T-helper 22 cell (primary cell): ENCODE results near the gene OR5H14.
"Not testable (repeated sequence)": the region's sequence is repeated elsewhere in the genome, so short reads cannot be mapped to it uniquely, and the experiment has no call there.

Source experiments
- DNase-seq: peaks from one replicate; pipeline ENCODE4 v3.0.0-alpha.2; 2020; ENCODE audit warnings: low read depth

The OR5H14 gene

DNA sequence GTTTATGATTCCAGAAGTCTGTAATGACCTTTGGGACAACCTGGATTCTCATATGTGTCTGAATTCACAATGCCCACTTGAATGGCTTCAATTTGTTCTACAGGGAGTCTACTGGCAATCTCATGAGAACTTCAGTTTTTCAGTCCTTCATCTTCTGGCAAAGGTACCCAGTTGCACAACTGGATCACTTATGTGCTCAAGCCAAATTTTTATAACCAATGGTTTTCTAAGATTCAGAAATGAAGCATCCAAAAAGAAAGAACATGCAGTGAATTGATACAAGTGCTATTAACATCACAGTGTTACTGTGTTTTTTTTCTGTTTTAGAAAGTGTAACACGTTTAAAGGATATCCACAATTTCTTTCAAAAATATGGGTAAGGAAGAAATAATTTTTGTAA is at the start of gene OR5H14:
Gene OR5H14, plus strand, starts transcription at position 301 of the 400 bp plus-strand sequence. CDS start 1,907 bp downstream, outside the sequence.
- no peak for DNase-seq

DNA sequence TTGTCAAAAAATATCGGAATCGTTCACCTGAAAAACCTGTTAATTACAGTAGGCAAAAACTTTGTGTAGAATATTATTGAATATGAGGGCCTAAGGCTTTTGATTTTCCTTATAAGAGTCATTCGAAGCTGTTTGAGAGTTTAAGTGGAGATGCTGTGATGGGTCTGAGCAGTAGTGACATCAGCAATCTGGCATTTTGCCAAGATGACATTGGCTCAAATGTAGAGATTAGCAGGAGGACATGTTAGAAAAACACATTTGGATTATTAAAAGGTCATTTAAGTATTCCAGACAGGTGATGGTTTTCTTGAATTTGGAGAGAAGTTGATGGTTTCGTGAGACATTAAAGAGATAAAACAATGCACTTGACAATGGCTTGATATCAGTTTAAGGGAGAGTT is 47.4 kb upstream of the OR5H14 start:
- no peak for DNase-seq

DNA sequence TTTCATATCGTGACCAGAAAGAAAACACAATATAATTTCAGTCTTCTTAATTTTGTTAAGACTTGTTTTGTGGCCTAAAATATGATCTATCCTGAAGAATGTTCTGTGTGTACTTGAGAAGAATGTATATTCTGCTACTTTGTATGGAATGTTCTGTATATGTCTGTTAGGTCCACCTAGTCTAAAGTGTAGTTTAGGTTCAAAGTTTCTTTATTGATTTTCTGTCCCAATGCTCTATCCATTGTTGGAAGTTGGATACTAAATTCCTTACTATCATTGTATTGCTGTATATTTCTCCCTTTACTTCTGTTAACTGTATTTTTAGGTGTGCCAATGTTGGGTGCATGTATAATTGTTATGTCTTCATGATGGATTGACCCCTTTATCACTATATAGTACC is 39.1 kb upstream of the OR5H14 start:
- DNase-seq: no peak

DNA sequence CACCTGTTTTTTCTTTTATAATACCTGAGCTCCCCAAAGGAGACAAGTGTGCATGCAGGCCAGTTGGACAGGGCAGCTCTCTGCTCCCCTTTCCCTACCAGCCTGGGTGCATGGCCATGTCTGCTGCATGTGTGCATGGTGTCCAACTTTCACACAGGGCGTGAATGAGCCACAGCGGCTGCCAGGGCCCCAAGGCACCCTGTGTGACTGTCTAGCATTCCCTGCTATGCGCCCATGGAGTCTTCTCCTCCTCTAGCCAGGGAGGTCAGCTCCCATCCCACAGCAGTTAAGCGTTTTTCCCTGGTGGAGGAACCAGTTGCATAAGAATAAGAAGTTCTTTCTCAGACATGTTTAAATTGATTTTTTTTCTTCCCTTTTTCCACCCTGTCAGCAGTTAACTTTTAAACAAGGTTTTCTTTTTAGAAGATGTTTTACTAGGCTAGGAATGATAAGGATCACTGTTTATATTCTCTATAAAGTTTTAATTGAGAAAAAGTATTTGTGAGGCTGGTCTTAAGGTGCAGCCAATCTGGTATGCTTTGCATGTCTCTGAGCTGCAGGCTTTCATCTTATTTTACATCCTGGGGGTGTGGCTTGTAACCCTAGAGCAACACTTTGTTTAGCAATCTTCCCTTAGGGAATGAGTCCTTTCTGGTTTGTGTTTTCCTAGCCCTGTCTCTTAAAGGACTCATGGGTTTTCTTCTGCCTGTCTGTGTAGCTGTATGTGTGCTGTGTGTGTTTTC is 37.3 kb upstream of the OR5H14 start:
- no peak for DNase-seq

DNA sequence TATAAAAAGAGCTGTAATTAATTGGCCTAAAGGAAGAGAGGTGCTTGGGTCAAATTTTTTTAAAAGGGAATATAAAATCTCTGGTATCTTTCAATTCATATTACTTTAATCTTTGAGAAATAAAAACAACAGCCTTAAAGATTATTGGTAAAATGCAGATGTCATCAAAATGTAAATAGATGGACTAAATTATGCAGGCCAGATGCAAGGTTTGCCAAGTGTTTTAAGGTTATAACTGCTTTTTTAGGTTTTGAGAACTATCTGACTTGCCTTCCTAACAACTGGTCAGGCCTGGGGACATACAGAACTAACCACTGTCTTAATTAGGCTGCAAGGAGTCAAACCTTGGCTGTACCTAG is 36.8 kb upstream of the OR5H14 start:
- DNase-seq: no peak

DNA sequence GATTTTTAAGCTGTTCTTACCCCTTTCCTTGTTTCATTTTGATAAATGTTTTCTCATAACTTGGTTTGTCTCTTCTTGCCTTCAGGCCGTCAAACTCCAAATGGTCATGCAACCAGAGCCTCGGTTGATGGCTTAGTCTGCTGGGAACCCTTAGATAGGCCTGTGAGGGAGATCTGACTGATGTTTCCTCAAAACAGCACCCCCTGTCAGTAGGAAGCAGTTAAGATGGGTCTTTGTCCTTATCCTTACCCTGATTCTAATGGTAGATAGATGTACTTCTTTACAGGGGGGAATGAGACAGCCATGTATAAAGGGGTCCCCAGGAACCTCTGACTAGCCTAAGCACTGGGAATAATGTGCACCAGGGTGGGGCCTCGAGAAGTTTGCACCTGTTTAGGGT is 33.0 kb upstream of the OR5H14 start:
- DNase-seq: no peak

DNA sequence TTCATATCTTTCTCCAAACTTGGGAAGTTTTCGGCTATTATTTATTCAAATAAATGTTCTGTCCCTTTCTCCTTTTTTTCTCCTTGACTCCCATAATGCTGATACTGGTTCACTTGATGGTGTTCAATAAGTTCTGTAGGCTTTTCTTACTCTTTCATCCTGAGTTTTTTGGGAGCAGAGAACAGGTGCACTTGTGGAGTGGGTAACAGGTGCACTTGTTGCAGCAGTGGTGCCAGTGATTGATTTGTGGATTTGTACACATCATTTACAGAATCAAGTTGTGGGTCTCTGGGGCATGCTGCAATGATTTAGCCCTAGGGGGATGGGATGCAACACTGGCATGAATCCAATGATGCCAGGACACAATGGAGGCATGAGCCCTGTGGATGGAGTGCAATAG is 31.6 kb upstream of the OR5H14 start:
- no peak for DNase-seq

DNA sequence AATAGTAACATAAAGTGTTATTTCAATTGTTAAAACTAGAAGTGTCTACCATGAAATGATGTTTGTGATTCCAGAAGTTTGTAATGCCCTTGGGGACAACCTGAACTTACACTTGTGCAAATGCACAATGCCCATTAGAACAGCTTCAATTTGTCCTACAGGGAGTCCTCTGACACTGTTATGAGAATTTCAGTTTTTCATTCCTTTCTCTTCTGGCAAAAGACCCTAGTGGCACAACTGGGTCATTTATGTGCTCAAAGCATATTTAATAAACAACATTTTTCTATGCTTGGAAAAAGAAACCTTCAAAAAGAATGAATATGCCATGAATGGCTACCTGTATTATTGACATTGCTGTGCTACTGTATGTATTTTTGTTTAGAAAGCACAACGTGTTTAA is 16.9 kb upstream of the OR5H14 start, which contains the start of gene OR5H1:
Gene OR5H1, plus strand, starts transcription at position 301 of the 400 bp plus-strand sequence. CDS start 1,977 bp downstream, outside the sequence.
- no peak for DNase-seq

DNA sequence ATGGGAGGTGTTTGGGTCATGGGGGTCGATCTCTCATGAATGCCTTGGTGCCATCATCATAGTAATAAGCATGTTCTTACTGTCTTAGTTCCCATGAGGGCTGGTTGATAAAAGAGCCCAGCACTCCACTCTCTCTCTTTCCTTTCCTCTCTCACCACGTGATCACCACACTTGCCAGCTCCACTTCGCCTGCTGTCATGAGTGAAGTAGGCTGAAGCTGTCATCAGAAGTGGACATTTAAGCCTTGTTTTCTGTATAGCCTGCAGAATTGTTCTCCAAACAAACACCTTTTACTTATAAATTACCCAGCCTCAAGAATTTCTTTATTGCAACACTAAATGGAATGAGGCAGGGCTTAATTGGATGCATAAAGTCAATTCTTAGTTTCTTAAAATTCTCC is 10.6 kb upstream of the OR5H14 start:
- no peak for DNase-seq

DNA sequence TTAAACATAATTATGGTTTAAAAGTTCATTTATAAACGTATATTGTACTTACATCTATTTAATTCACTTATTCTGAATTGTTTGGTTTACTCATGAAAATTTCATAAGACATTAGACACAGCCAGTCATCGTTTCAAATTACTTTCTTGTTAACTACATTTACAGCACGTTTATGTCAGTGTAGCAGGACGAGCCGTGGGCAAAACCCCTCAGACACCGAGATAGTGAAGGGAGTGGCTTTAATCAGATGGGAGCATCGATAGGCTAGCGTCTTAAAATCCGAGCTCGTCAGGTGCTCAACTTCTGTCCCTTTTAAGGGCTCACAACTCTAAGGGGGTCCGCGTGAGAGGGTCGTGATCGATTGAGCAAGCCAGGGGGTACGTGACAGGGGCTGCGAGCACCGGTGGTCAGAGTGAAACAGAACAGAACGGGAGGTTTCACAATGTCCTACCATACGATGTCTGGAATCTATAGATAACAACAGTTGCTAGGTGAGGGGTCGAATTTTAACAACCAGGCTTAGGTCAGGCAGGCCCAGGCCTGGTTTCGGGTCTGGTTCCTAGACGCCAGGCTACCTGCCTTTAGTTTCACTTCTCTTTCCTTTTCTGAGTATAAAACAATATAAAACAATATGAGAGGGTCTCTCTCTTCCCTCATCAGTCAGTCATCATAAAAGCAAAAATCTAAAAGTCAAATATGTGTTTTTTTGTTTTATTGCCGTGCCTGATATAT is 9.3 kb upstream of the OR5H14 start:
- not testable (repeated sequence) for DNase-seq

DNA sequence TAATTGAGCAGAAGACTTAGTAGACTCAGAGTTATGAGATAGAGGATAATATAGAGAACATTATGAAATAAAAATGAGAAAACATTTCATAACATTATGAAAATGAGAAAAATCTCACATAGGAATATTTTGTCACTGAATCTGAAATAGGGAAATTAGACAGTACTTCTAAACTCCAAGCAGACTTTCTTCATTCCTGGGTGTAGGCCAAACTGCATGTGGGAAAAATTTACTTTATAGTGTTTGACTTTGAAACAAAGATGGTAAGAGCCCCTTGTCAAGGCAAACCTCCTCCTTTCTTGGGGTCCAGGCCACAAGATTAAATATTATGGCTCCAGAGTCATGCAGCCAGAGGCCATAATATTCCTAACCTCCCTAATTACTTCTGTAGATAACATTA is 6.7 kb upstream of the OR5H14 start:
- no peak for DNase-seq

DNA sequence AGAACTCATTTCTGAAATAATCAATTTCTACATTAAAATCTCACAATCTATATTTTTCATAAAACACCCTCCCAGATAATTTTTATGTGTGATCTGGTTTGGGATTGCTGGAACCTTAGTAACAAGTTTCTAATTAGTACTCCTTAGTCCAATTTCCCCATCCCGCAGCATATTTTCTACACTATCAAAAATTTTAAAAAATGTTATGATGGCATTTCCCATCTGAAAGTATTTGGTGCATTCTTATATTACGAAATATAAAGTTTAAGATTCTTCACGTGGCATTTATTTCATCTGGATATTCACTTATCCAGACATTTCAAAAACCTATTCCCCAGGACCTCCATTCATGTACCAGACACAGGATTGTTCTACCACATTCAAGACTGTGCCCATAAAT is 1.5 kb downstream of the OR5H14 start:
- no peak for DNase-seq

DNA sequence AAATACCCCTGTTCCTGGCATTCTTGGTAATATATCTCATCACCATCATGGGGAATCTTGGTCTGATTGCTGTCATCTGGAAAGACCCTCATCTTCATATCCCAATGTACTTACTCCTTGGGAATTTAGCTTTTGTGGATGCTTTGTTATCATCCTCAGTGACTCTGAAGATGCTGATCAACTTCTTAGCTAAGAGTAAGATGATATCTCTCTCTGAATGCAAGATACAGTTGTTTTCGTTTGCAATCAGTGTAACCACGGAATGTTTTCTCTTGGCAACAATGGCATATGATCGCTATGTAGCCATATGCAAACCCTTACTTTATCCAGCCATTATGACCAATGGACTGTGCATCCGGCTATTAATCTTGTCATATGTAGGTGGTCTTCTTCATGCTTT is 2.2 kb downstream of the OR5H14 start:
- DNase-seq: not testable (repeated sequence)

DNA sequence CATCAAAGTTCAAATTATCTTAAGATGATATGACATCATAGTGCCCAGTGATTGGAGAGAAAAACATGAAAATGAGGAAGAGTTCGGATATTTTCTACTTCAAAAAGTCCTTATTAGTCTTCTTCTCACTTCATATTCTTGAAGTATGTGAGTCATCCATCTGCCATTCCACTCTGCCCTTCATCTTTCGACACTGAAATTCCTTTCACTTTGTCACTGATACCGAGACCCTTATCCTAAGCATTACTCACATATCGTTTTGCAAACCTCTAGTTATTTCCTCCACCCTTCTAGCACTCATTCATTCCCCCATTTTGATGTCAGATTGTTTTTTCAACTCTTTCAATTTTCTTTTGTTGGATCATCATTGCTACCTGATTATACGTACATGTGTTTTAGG is 4.0 kb downstream of the OR5H14 start:
- DNase-seq: no peak

DNA sequence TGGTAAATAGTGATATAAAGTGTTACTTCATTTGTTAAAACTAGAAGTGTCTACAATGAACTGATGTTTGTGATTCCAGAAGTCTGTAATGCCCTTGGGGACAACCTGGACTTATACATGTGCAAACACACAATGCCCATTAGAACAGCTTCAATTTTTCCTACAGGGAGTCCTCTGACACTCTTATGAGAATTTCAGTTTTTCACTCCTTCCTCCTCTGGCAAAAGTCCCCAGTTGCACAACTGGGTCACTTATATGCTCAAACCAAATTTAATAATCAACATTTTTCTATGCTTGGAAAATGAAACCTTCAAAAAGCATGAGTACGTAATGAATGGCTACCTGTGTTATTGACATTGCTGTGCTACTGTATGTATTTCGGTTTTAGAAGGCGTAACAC is 19.1 kb downstream of the OR5H14 start, which contains the start of gene OR5H15:
Gene OR5H15, plus strand, starts transcription at position 301 of the 400 bp plus-strand sequence. CDS start 2,004 bp downstream, outside the sequence.
- no peak for DNase-seq

DNA sequence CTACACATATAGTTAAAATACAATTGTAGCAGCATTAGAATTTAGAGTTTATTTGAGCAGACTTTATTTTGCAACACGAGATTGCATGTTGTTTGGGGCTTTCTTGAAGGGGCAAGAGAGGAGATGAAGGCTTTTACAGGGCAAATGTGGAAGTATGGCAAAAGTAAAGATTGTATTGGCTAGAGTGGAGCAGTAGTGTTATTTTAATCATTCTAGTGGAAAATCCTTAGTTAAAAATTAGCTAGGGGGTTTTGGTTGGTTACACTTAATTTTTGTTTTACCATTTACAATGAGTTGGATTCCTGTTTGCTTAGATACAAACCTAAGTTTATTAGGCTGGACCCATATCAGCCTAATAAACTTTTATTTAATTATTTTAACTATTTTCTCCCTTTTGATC is 23.8 kb downstream of the OR5H14 start:
- no peak for DNase-seq

DNA sequence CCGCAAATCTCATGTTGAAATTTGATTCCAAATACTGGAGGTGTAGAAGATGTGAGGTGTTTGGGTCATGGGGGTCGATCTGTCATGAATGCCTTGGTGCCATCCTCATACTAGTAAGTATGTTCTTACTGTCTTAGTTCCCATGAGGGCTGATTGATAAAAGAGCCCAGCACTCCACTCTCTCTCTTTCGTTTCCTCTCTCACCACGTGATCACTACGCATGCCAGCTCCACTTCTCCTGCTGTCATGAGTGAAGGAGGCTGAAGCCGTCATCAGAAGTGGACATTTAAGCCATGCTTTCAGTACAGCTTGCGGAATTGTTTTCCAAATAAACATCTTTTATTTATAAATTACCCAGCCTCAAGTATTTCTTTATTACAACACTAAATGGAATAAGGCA is 25.3 kb downstream of the OR5H14 start:
- DNase-seq: no peak

DNA sequence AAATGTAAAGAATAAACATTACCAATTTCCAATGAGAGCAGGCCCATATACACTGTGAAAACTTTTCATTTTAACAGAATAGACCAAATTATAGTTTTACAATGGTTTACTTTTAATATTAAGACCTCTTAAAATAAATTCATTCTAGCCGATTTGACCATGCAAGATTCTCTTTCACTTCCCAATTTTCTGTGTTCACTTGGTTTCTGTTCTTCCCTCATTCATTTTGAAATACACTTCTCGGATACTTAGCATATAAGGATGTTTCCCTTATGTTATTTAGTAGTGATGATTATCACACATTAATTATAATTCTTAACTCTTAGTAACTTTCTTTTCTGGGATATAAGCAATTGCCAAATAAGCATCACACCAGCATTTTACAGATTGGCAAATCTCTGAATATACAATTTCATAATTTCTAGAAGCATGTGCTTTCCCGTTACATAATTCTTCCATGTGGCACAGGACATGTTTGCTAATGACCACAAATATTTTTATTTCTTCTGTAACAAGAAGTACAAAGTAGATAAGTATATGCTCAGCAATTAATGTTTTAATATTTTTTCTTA is 33.1 kb downstream of the OR5H14 start:
- no peak for DNase-seq

DNA sequence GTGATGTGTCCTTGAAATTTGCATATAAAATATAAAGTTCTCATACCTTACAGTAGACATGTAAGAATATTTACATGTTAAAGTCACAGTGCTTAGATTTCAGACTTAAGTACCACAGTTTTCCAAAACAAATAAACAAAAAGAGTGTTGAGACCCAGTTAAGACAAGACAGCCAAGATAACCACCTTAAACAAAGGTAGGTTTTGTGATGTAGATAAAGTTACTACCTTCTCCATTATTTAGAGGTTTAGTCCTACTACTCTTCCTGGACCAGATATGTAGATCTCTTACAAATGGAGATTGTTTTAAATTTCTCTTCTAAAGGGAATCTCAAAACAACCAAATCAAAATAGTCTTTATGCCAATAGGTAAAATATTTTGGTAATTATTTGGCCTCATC is 34.9 kb downstream of the OR5H14 start:
- DNase-seq: no peak

DNA sequence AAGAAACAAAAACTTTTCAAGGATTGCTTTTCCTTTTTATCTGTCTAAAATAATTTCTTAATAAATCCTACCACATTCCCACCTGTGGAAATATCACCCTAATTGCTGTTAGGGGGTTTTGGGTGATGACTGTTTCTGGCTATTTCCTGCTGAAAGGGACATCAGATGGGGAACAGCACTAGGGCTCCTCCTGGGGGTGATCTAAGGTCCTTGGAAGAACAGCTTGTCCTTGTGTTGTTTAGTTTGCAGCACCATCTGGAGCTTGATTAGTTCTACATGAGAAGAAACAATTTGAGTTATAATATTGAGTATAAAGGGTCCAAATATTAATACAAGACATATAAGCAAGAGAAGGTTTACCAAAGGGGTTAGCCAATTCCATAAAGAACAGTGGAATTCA is 37.9 kb downstream of the OR5H14 start:
- no peak for DNase-seq

DNA sequence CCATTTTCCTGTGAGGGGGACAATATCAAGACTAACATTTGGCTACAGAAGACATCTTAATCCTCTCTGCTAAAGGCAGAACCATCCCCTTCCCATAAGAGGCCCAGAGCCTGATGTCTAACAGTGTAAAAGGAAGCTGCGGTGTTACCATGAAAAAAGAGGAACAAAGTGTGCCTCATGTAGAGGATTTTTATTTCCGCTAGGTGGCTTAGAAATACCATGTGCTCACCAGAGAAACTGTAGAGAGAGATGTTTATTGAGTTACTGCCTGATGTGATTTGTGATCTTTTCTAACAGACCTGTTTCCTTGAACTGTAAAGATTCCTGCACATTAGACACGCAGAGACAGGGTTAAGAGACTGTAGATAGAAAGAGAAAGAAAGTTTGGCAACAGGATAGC is 41.3 kb downstream of the OR5H14 start:
- DNase-seq: no peak

DNA sequence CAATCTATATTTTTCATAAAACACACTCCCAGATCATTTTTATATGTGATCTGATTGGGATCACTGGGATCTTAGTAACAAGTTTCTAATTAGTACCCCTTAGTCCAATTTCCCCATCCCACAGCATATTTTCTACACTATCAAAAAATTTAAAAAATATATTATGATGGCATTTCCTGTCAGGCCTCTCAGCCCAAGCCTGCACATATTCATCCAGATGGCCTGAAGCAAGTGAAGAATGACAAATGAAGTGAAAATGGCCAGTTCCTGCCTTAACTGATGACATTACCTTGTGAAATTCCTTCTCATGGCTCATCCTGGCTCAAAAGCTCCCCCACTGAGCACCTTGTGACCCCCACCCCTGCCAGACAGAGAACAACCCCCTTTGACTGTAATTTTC is 43.6 kb downstream of the OR5H14 start:
- DNase-seq: not testable (repeated sequence)

DNA sequence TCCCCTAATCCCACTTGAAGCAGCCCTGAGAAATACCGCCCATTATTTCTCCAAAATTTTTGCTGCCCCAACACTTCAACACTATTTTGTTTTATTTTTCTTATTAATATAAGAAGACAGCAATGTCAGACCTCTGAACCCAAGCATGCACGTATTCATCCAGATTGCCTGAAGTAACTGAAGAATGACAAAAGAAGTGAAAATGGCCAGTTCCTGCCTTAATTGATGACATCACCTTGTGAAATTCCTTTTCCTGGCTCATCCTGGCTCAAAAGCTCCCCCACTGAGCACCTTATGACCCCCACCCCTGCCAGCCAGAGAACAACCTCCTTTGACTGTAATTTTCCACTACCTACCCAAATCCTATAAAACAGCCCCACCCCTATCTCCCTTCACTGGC is 49.0 kb downstream of the OR5H14 start:
- DNase-seq: not testable (repeated sequence)
